BE2C (cell line): ENCODE data around the gene AK4.

Source experiments
- DNase-seq: peaks from one replicate; pipeline ENCODE4 v3.0.0-alpha.2; 2020
- H3K27me3 ChIP-seq: fragments of 250-450 bp; sonication (Bioruptor Pico); 2 replicates; pipeline ENCODE4 v1.5.1; 2020; ENCODE audit warnings: mild to moderate bottlenecking
- H3K36me3 ChIP-seq: fragments of 250-450 bp; sonication (Bioruptor Pico); 2 replicates; pipeline ENCODE4 v1.5.1; 2020; ENCODE audit warnings: mild to moderate bottlenecking
- H3K4me1 ChIP-seq: fragments of 250-450 bp; sonication (Bioruptor Pico); 2 replicates; pipeline ENCODE4 v1.5.1; 2020
- H3K4me3 ChIP-seq: 2 replicates; pipeline ENCODE4 v1.5.1; 2011; ENCODE audit warnings: low read depth, low read length
- H3K9me3 ChIP-seq: fragments of 250-450 bp; sonication (Bioruptor Pico); 2 replicates; pipeline ENCODE4 v1.5.1; 2020
- CTCF ChIP-seq: IDR thresholded peaks from 2 replicates; pipeline ENCODE4 v1.5.1; 2012; ENCODE audit warnings: mild to moderate bottlenecking, low read depth, low read length

The AK4 gene

DNA sequence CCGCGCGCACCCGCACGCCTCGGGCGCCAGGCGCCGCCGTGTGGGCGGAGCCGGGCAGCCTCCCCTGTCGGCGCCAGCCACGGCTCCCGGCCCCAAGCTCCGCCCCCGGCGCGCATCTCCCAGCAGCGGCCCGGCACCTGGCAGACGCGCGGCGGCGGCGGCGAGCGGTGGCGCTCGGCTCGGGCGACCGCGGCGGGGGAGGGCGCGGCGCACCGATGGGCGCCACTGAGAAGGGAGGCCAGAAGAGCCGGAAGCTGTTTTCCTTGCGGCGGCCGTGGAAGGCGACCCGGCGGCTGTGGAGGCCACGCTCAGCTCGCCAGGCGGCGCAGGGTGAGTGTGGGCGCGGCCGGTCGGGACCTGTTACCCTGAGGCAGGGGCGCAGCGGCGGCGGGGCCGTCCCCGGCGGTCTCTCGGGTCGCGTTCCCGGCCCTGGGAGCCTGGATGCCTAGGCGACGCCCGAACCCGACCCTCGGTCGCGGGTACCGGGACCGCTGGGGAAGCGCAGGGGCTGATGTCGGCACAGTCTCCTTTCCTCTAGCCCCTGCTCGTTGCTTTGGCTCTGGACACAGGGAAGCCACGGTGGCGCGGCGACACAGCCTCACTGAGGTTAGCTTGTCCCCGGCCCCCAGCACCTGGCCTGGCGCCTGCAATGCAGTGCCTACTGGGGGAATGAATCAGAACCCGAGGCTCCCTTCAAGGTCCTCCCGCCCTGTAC, 106.5 kb downstream of the AK4 start:
- peak; percentile 86 for DNase-seq
- H3K4me1 ChIP-seq = no peaks in the 10 kb centered on the region
- no peaks in the 10 kb centered on the region for H3K9me3 ChIP-seq
- TF ChIP-seq CTCF = no peak
- peak overlapping the region; percentile 83 for H3K4me3 ChIP-seq
- no peaks in the 10 kb centered on the region for H3K27me3 ChIP-seq
- H3K36me3 ChIP-seq = no peaks in the 10 kb centered on the region; the same call in 1 of the 2 replicates

- no peak for TF ChIP-seq CTCF
- no peaks in the 10 kb centered on the region for H3K9me3 ChIP-seq
- DNase-seq = peak; percentile 26
- H3K4me3 ChIP-seq = peak overlapping the region; percentile 83
- H3K4me1 ChIP-seq = no peaks in the 10 kb centered on the region
- no peaks in the 10 kb centered on the region for H3K27me3 ChIP-seq
- no peaks in the 10 kb centered on the region; the same call in 1 of the 2 replicates for H3K36me3 ChIP-seq
These were observed 107.1 kb downstream of the AK4 start for GRCh38 chr1:65255035-65255655.

- no peak for DNase-seq
These were observed 107.7 kb downstream of the AK4 start for GRCh38 chr1:65255656-65256050.

GRCh38 chr1:65256860-65257708, 109.1 kb downstream of the AK4 start:
- Histone ChIP-seq H3K4me1 (no peaks in the 10 kb centered on the region), H3K4me3 (no peak overlapping the region), H3K36me3 (no peaks in the 10 kb centered on the region; the same call in 1 of the 2 replicates), H3K27me3 (no peaks in the 10 kb centered on the region), H3K9me3 (no peaks in the 10 kb centered on the region)
- TF ChIP-seq CTCF = no peak
- DNase-seq = no peak

More at GRCh38 chr1:65255656-65256050, 107.7 kb downstream of the AK4 start:
- no peaks in the 10 kb centered on the region for H3K4me1 ChIP-seq
- TF ChIP-seq CTCF = no peak
- H3K4me3 ChIP-seq = peak overlapping the region; percentile 83
- no peaks in the 10 kb centered on the region for H3K9me3 ChIP-seq
- no peaks in the 10 kb centered on the region; the same call in 1 of the 2 replicates for H3K36me3 ChIP-seq
- no peaks in the 10 kb centered on the region for H3K27me3 ChIP-seq

GRCh38 chr1:65258106-65258505, 110.1 kb downstream of the AK4 start:
- no peaks in the 10 kb centered on the region; the same call in 1 of the 2 replicates for H3K36me3 ChIP-seq
- TF ChIP-seq CTCF = no peak
- no peak for DNase-seq
- no peaks in the 10 kb centered on the region for H3K9me3 ChIP-seq
- no peak overlapping the region for H3K4me3 ChIP-seq
- H3K27me3 ChIP-seq = no peaks in the 10 kb centered on the region
- H3K4me1 ChIP-seq = no peaks in the 10 kb centered on the region
